Measurements from ENCODE around the gene MINDY4.

MINDY4 gene

GRCh38 chr7:30843741-30844482, 72.7 kb downstream of the MINDY4 start:
- Histone ChIP-seq H3K4me2 (ENCODE audit: low read length) (no peak overlapping the region), H3F3A (ENCODE audit: control insufficient read depth, insufficient read depth) (no peaks in the 10 kb centered on the region), H3K4me1 (ENCODE audit: control insufficient read depth, low read length) (peaks cover 3% of the 10 kb centered on the region; the same call in 1 of the 2 replicates), H3K36me3 (ENCODE audit: control insufficient read depth, low read length) (no peaks in the 10 kb centered on the region), H3K9me2 (replicated peaks; ENCODE audit: control insufficient read depth, low read length) (no peaks in the 10 kb centered on the region), H4K20me1 (ENCODE audit: control insufficient read depth, insufficient read depth, low read depth, low read length) (no peaks in the 10 kb centered on the region), H3K9me3 (ENCODE audit: control insufficient read depth, insufficient read depth, low read length) (no peaks in the 10 kb centered on the region), H3K4me3 (ENCODE audit: low read length) (no peak overlapping the region), H3K27me3 (ENCODE audit: control insufficient read depth, low read length) (no peaks in the 10 kb centered on the region), H3K27ac (ENCODE audit: low read depth, low read length) (no peak overlapping the region), H3K79me2 (ENCODE audit: control insufficient read depth, low read length) (no peaks in the 10 kb centered on the region)
- TF ChIP-seq CTCF (IDR thresholded peaks at IDR 0.05; ENCODE audit: low read depth, low read length, poor library complexity, severe bottlenecking) (no peak), EZH2phosphoT487 (IDR thresholded peaks at IDR 0.05; ENCODE audit: borderline replicate concordance, low read length) (no peak)

GRCh38 chr7:30844483-30844874, 73.3 kb downstream of the MINDY4 start:
- Histone ChIP-seq H3K9me3 (ENCODE audit: control insufficient read depth, insufficient read depth, low read length) (no peaks in the 10 kb centered on the region), H3F3A (ENCODE audit: control insufficient read depth, insufficient read depth) (no peaks in the 10 kb centered on the region), H3K36me3 (ENCODE audit: control insufficient read depth, low read length) (no peaks in the 10 kb centered on the region), H3K4me2 (ENCODE audit: low read length) (no peak overlapping the region), H3K27me3 (ENCODE audit: control insufficient read depth, low read length) (no peaks in the 10 kb centered on the region), H3K27ac (ENCODE audit: low read depth, low read length) (no peak overlapping the region), H3K79me2 (ENCODE audit: control insufficient read depth, low read length) (no peaks in the 10 kb centered on the region), H3K4me1 (ENCODE audit: control insufficient read depth, low read length) (peaks cover 3% of the 10 kb centered on the region; the same call in 1 of the 2 replicates), H4K20me1 (ENCODE audit: control insufficient read depth, insufficient read depth, low read depth, low read length) (no peaks in the 10 kb centered on the region), H3K4me3 (ENCODE audit: low read length) (no peak overlapping the region), H3K9me2 (replicated peaks; ENCODE audit: control insufficient read depth, low read length) (no peaks in the 10 kb centered on the region)
- no peak for TF ChIP-seq EZH2phosphoT487 (IDR thresholded peaks at IDR 0.05; ENCODE audit: borderline replicate concordance, low read length)
- TF ChIP-seq CTCF (IDR thresholded peaks at IDR 0.05; ENCODE audit: low read depth, low read length, poor library complexity, severe bottlenecking): no peak

- Histone ChIP-seq H3K36me3 (ENCODE audit: control insufficient read depth, low read length) (no peaks in the 10 kb centered on the region), H3K4me2 (ENCODE audit: low read length) (no peak overlapping the region), H3K27me3 (ENCODE audit: control insufficient read depth, low read length) (no peaks in the 10 kb centered on the region), H3F3A (ENCODE audit: control insufficient read depth, insufficient read depth) (no peaks in the 10 kb centered on the region), H3K9me2 (replicated peaks; ENCODE audit: control insufficient read depth, low read length) (no peaks in the 10 kb centered on the region), H3K4me1 (ENCODE audit: control insufficient read depth, low read length) (peaks cover 3% of the 10 kb centered on the region; the same call in 1 of the 2 replicates), H3K27ac (ENCODE audit: low read depth, low read length) (no peak overlapping the region), H4K20me1 (ENCODE audit: control insufficient read depth, insufficient read depth, low read depth, low read length) (no peaks in the 10 kb centered on the region), H3K4me3 (ENCODE audit: low read length) (no peak overlapping the region), H3K9me3 (ENCODE audit: control insufficient read depth, insufficient read depth, low read length) (no peaks in the 10 kb centered on the region), H3K79me2 (ENCODE audit: control insufficient read depth, low read length) (no peaks in the 10 kb centered on the region)
- TF ChIP-seq EZH2phosphoT487 (IDR thresholded peaks at IDR 0.05; ENCODE audit: borderline replicate concordance, low read length) (no peak), CTCF (IDR thresholded peaks at IDR 0.05; ENCODE audit: low read depth, low read length, poor library complexity, severe bottlenecking) (no peak)
Measured at GRCh38 chr7:30844916-30845315, 73.7 kb downstream of the MINDY4 start.
